Measurements from ENCODE around the gene JAK1.

DNA sequence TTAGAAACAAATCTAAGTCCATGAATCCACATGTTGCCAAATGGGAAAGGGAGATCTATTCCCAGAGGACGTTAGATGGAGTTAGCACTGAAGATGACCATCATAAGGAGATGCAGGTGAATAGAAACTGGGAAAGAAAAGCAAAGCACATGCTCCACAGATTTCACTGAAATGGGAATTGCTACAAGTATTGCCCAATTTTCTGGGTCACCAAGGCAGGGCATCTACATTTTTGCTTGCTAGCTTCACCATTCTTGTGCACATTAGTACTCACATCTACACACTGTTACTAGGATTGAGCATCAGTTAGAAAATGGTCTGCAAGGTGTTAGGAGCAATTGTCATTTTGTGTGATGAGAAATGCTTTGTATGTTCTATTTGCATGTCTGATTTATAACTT, 99.1 kb downstream of the JAK1 start:
- TF ChIP-seq, protein P1, sequence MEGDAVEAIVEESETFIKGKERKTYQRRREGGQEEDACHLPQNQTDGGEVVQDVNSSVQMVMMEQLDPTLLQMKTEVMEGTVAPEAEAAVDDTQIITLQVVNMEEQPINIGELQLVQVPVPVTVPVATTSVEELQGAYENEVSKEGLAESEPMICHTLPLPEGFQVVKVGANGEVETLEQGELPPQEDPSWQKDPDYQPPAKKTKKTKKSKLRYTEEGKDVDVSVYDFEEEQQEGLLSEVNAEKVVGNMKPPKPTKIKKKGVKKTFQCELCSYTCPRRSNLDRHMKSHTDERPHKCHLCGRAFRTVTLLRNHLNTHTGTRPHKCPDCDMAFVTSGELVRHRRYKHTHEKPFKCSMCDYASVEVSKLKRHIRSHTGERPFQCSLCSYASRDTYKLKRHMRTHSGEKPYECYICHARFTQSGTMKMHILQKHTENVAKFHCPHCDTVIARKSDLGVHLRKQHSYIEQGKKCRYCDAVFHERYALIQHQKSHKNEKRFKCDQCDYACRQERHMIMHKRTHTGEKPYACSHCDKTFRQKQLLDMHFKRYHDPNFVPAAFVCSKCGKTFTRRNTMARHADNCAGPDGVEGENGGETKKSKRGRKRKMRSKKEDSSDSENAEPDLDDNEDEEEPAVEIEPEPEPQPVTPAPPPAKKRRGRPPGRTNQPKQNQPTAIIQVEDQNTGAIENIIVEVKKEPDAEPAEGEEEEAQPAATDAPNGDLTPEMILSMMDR (IDR thresholded peaks at IDR 0.05; ENCODE audit: extremely low read depth in 1 of 2, insufficient read depth in 1 of 2, low read depth in 1 of 2, low read length in 2 of 2): no peak
- TF ChIP-seq MYC (IDR thresholded peaks at IDR 0.05; ENCODE audit: low read depth, low read length) (no peak), POLR2AphosphoS5 (IDR thresholded peaks at IDR 0.05; ENCODE audit: insufficient read depth, low read depth, low read length) (no peak), EZH2 (IDR thresholded peaks at IDR 0.05; ENCODE audit: borderline replicate concordance, low read depth, low read length, severe bottlenecking) (no peak), POLR2A (IDR thresholded peaks at IDR 0.05; ENCODE audit: low read depth, low read length) (no peak), JUN (IDR thresholded peaks at IDR 0.05; ENCODE audit: borderline replicate concordance, insufficient read depth, insufficient read length, low read depth) (no peak), FOS (IDR thresholded peaks at IDR 0.05; ENCODE audit: borderline replicate concordance, insufficient read depth, low read length) (no peak), GATA2 (IDR thresholded peaks at IDR 0.05; ENCODE audit: insufficient read depth, insufficient read length, low read depth, low read length) (no peak)
- TF ChIP-seq, protein P2, sequence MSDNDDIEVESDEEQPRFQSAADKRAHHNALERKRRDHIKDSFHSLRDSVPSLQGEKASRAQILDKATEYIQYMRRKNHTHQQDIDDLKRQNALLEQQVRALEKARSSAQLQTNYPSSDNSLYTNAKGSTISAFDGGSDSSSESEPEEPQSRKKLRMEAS (IDR thresholded peaks at IDR 0.05; ENCODE audit: insufficient read depth, insufficient read length): no peak

Measured in endothelial cell of umbilical vein (primary cell).